Kidney epithelial cell (primary cell): ENCODE measurements around the gene EMILIN2. TPM values are rescaled to one million over a fixed set of nuclear protein-coding genes. Genes with fewer than 3 reads are reported as not detected.
"Not testable (repeated sequence)": the region's sequence is repeated elsewhere in the genome, so short reads cannot be mapped to it uniquely, and the experiment has no call there.

Experiments
- DNase-seq: peaks from one replicate; pipeline ENCODE4 v3.0.0-alpha.2; 2010; ENCODE audit warnings: low read depth
- H3K27me3 ChIP-seq: 2 replicates; pipeline ENCODE4 v1.6.0; 2011; ENCODE audit warnings: low read length; ENCODE audit not compliant: control insufficient read depth, insufficient read depth
- H3K36me3 ChIP-seq: 2 replicates; pipeline ENCODE4 v1.5.1; 2011; ENCODE audit warnings: low read length; ENCODE audit not compliant: control insufficient read depth, insufficient read depth
- H3K4me3 ChIP-seq: 2 replicates; pipeline ENCODE4 v1.5.1; 2011; ENCODE audit warnings: low read depth, mild to moderate bottlenecking, control low read depth, low read length
- CTCF ChIP-seq: IDR thresholded peaks from 2 replicates; pipeline ENCODE4 v1.5.1; 2011; ENCODE audit warnings: mild to moderate bottlenecking, moderate library complexity, low read length, control low read depth, inconsistent platforms; ENCODE audit not compliant: insufficient read depth, poor library complexity, severe bottlenecking
- total RNA-seq: library from RNA; depleted of rRNA; stranded (reverse); fragments of >200 nt; gene quantifications from 2 replicates; pipeline ENCODE4 v1.2.3, GENCODE V29; 2015

EMILIN2 gene
- total RNA-seq, 1 donor from 2014 or later, result 27.0 TPM

GRCh38 chr18:2848247-2849246 lies 1.7 kb downstream of the EMILIN2 start:
- Histone ChIP-seq H3K4me3 (no peak overlapping the region), H3K27me3 (peaks cover 27% of the 10 kb centered on the region), H3K36me3 (no peaks in the 10 kb centered on the region)
- TF ChIP-seq CTCF, result no peak
- no peak for DNase-seq

- no peak for DNase-seq
- no peak for TF ChIP-seq CTCF
- H3K27me3 ChIP-seq, result peaks cover 29% of the 10 kb centered on the region
- H3K36me3 ChIP-seq, result no peaks in the 10 kb centered on the region
- H3K4me3 ChIP-seq, result no peak overlapping the region
These were observed 4.0 kb downstream of the EMILIN2 start for GRCh38 chr18:2850816-2851215.

- Histone ChIP-seq H3K36me3 (no peaks in the 10 kb centered on the region), H3K4me3 (no peak overlapping the region), H3K27me3 (peaks cover 22% of the 10 kb centered on the region)
- TF ChIP-seq CTCF, result no peak
- DNase-seq, result no peak
These were observed 5.0 kb downstream of the EMILIN2 start for GRCh38 chr18:2851771-2852170.

- not testable (repeated sequence) for H3K4me3 ChIP-seq, H3K36me3 ChIP-seq, DNase-seq
- H3K27me3 ChIP-seq, result peaks cover 17% of the 10 kb centered on the region
These were observed 5.7 kb downstream of the EMILIN2 start for GRCh38 chr18:2852460-2852859.

GRCh38 chr18:2853173-2853925 lies 6.5 kb downstream of the EMILIN2 start:
- DNase-seq, result no peak
- peaks cover 9% of the 10 kb centered on the region for H3K27me3 ChIP-seq
- no peaks in the 10 kb centered on the region for H3K36me3 ChIP-seq
- TF ChIP-seq CTCF, result no peak
- H3K4me3 ChIP-seq, result no peak overlapping the region
